ENCODE data around the gene MRLN.

- TF ChIP-seq CTCF (IDR thresholded peaks at IDR 0.05), result no peak
- no peak for TF ChIP-seq POLR2A (IDR thresholded peaks at IDR 0.05)
Observed at GRCh38 chr10:59774451-59774850, 21.2 kb upstream of the MRLN start.

Data from adrenal gland (tissue), 5 donors.